Subcutaneous adipose tissue (tissue), 4 donors: ENCODE measurements around the gene MAEL. TPM values are rescaled to one million over a fixed set of nuclear protein-coding genes. Genes with fewer than 3 reads are reported as not detected.

ENCODE experiments used
- CTCF ChIP-seq: fragments of 450-650 bp; IDR thresholded peaks from one replicate; pipeline ENCODE4 v1.5.1; 2016; ENCODE audit warnings: low read depth, mild to moderate bottlenecking, control low read depth, antibody characterized with exemption, moderate library complexity
- total RNA-seq, 4 donors: library from RNA; depleted of rRNA; stranded (reverse); fragments of >200 nt; gene quantifications; one replicate each; pipeline ENCODE4 v1.1.0, GENCODE V29; 2016

Gene MAEL
- total RNA-seq, 4 donors from 2014 or later, result 0.33 TPM; not detected in 3

DNA sequence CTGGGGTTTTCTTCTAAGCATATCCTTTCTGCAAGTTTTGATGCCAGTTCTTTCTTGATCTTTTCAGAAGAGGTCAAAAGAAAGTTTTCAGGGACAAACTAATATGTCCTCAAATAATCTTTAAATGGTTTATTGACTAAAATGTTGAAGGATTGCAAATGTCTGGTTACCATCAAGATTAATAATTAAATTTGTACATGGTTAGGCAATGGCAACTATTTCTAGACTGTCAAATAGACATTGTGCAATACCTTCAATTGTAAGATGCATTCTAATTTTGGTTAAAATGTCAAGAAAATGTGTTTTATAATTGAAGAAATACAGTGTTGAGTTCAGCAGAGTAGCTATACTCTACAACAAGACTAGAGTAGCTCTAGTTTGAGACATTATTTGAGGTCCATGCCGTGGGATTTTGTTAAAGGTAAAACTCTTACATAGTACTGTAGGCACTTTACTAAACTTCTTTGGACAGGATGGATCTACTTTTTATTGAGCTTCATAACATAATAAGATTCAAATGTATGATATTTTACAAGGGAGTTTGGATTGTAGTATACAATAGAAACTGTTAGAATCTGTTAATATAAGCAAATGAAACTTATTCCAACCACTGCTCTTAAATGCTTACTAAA lies 22.6 kb downstream of the MAEL start:
- TF ChIP-seq CTCF, result no peak

DNA sequence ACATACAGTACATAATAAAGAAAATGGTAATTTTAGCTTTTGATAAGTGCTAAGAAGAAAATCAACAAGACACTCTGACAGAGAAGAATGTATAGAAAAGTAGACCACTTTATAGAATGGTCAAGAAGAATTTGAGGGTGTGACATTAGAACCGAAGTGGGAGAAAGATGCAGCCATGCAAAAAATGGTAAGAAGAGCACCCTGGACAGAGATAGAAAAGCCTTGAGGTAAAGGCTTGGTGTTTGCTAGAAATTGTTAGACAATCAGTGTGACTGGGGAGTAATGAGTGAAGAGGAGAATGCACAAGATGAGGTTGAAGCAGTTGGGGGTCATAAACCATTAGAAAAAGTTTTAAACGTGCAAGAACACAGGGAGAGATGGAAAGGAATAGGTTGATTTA lies 23.5 kb downstream of the MAEL start:
- no peak for TF ChIP-seq CTCF

DNA sequence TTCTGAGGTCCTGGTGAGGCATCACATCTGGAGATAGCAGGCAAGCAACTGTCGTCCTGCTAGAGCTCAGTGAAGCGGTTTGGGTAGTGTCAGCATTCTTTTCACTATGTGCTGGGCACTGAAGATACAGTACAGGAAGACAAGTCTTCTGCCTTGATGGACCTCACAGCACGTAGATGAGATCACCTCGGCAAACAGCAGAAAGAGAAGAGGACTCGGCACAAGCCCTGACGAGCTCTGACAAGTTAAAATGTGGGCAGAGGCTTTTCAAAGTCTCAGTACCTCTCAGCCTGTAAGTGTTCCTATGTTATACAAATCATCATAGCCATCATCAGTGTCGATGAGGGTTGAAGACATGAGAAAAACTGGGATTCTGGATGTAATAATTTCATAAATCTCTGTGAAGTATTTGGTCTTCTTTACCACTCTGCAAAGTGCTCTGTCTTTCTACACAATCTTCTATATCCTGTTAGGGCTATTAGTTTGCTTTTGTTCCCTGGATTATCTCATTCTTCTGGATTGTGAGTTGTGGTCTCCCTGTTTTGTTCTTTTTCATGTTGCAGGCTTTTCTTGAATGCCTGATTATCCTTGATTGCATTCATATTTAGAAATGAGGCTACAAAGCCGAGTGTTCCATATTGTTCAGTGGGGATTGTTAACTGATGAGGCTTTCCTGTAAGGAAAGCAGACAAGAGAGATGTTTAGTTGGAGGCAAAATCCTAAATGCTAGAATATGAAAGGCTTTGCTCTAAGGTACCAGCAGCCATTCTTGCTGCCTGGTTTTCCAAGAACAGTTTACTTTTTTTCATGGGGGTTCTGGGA lies 24.2 kb downstream of the MAEL start:
- TF ChIP-seq CTCF, result no peak

DNA sequence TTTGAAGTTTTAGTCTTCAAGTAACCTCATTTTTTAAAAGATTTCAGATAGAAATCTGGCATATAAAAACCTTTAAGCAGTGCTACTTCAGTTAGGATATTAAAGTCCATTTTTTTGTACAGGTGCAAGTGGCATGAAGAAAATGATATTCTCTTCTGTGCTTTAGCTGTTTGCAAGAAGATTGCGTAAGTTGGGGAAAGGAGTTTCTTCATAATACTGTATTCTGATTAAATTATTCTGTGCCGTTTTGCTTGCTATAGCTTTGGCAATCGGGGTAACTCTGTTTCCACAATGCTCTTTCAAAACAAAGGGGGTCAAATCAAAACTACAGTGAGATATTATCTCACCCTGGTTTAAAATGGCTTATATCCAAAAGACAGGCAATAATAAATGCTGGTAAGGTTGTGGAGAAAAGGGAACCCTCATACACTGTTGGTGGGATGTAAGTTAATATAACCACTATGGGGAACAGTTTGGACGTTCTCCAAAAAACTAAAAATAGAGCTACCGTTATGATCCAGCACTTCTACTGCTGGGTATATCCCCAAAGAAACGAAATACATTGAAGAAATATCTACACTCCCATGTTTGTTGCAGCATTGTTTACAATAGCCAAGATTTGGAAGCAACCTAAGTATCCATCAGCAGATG lies 27.1 kb downstream of the MAEL start:
- no peak for TF ChIP-seq CTCF

DNA sequence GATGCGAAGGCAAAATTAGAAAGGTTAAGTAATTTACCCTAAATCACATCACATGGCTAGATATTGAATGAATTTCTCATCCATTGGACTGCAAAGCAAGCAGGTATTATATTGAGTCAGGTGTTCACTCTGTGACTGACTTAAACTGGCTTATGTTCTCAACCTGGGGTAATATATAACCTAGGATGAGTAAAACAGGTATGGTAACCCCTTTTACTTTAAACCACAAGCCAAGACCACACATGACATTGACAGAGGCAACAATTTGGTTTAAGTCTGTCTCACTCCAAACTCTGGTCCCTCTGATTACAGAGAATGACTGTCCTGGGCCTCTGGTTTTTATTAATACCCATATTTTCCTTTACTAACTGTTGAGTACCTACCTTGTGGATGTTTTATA lies 33.3 kb downstream of the MAEL start:
- TF ChIP-seq CTCF, result no peak

DNA sequence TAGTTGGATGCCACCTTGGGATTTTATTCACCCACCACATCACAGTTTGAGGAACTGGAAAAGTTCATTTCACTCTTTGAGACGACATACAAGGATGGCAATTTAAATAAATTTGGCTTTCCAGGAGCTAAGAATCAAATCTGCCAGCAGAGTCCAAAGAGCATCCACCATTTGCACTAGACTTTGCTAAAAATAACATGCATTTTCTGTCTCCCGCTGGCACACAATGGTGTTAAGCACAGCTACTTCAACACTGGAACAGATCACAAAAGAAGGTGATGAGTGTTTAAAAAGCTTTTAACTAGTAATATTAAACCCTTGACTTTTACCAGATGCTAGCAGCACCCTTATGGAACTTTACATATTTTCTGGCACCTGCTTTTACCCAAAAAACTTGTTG lies 44.6 kb downstream of the MAEL start:
- no peak for TF ChIP-seq CTCF
